IPS-15b (cell line): ENCODE results near the gene APCDD1L.

Experiments
- H3K27me3 ChIP-seq: one replicate; pipeline ENCODE4 v1.6.1; 2013; ENCODE audit warnings: low read length; ENCODE audit not compliant: control insufficient read depth, insufficient read depth
- H3K36me3 ChIP-seq: one replicate; pipeline ENCODE4 v1.6.1; 2013; ENCODE audit warnings: low read length; ENCODE audit not compliant: control insufficient read depth, insufficient read depth
- H3K4me1 ChIP-seq: one replicate; pipeline ENCODE4 v1.6.1; 2013; ENCODE audit warnings: mild to moderate bottlenecking, low read length; ENCODE audit not compliant: control insufficient read depth, insufficient read depth
- H3K4me3 ChIP-seq: one replicate; pipeline ENCODE4 v1.5.1; 2013; ENCODE audit warnings: low read depth, low read length
- H3K9ac ChIP-seq: one replicate; pipeline ENCODE4 v1.6.1; 2013; ENCODE audit warnings: low read depth, mild to moderate bottlenecking, low read length
- H3K9me3 ChIP-seq: one replicate; pipeline ENCODE4 v1.6.1; 2013; ENCODE audit warnings: mild to moderate bottlenecking, low read length; ENCODE audit not compliant: control insufficient read depth, insufficient read depth

The APCDD1L gene

DNA sequence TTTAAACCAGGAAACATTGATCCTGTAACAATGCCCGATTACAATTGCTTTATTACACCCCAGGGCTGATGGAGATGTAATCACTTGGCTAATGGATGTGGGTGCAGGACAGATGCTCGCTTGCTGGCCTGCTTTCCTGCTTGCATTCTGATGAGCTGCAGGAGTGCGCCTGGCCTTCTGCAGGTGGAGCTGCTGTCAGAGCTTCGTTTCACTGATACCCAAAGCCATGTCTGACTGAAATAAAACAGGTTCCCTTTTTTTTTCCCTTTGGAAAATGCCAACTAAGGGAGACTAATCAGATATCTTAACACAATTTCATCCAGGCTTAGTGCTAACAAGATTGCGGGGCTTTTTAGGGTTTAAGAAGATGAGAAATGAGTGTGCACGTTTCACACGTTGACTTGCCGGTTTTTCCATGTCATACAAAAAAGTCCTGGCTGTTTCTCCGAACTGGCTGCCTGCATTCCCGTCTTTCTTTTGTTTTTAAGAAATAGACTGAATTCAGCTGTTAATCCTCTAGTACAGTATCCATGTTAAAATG, 65.4 kb downstream of the APCDD1L start:
- no peaks in the 10 kb centered on the region for H3K27me3 ChIP-seq
- no peaks in the 10 kb centered on the region for H3K9me3 ChIP-seq
- H3K4me1 ChIP-seq: peaks cover 14% of the 10 kb centered on the region
- no peak overlapping the region for H3K4me3 ChIP-seq
- no peaks in the 10 kb centered on the region for H3K36me3 ChIP-seq
- H3K9ac ChIP-seq: no peak overlapping the region

DNA sequence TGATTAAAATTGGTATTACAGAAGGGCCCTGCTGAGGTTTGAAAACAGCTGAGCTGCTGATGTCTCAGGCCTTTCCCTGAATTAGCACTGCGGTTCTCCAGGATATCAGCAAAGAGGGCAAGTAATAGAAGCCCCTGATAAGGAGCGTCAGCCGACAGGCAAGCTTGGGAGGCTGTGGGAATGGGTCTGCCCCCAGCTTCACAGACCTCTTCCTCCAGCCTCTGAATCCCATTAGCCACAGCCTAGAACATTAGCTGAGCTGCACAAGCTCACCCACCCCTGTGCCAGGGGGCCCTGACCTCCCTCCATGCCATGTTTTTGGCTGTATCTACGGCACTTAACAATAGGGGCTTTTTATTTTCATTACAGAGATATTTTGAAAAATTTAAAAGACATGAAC, 66.2 kb downstream of the APCDD1L start:
- Histone ChIP-seq H3K27me3 (no peaks in the 10 kb centered on the region), H3K9ac (no peak overlapping the region), H3K4me3 (no peak overlapping the region), H3K4me1 (peaks cover 14% of the 10 kb centered on the region), H3K9me3 (no peaks in the 10 kb centered on the region), H3K36me3 (peaks cover 2% of the 10 kb centered on the region)

DNA sequence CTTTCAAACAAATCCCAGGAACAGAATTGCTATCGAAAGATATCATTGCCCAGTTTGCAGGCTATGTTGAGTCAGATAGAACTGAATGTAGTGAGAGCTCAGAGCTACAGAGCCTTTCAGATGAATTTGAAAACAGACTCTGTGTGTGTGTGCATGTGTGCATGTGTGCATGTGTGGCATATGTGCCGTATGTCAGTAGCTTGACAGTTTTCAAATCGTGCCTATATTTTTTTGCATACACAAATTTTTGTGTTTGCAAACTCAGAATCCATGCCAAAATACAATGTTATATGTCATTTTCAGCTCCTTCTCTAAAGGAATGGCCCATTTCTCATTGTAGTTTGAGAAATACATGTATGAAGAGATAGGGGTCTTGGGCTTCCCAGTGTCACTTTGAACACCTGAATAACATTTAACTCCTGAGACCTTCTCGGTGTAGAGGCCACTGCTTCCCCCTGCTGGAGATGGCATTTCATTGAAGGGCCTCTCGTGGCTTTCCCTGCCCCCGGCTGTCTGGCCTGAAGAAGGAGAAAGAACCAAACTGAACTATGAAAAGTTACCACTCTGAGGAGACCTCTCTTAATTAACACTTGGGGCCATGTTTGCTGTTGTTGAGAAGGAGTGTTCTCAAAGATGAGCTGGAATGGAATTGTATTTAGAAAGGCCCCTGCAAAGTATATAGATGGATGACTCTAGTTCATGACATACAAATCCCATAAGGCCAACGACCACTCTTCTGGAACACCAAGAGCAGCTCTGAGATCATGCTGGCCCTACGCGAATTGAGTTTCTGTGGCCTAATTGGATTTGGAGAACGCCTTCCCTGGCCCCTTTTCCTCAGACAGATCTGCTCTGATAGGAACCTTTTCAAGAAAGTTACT, 67.4 kb downstream of the APCDD1L start:
- H3K9ac ChIP-seq: no peak overlapping the region
- peaks cover 6% of the 10 kb centered on the region for H3K36me3 ChIP-seq
- peaks cover 14% of the 10 kb centered on the region for H3K4me1 ChIP-seq
- H3K27me3 ChIP-seq: no peaks in the 10 kb centered on the region
- no peak overlapping the region for H3K4me3 ChIP-seq
- H3K9me3 ChIP-seq: no peaks in the 10 kb centered on the region

DNA sequence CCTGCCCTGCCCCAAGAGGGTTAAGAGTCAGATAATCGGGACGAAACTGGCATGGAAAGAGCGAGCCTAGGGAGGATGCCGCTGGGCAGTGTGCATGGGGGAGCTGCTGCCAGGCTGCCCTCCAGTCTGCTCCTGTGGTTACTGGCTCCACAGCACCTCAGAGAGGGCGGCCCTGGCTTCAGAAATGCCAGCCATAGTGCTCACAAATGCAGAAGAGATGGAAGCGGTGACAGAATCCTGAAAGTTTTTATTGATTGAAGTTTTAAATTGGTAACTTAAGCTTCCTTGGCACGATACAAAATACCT, 68.3 kb downstream of the APCDD1L start:
- peaks cover 6% of the 10 kb centered on the region for H3K36me3 ChIP-seq
- H3K27me3 ChIP-seq: no peaks in the 10 kb centered on the region
- no peak overlapping the region for H3K9ac ChIP-seq
- no peaks in the 10 kb centered on the region for H3K9me3 ChIP-seq
- no peak overlapping the region for H3K4me3 ChIP-seq
- peaks cover 9% of the 10 kb centered on the region for H3K4me1 ChIP-seq

DNA sequence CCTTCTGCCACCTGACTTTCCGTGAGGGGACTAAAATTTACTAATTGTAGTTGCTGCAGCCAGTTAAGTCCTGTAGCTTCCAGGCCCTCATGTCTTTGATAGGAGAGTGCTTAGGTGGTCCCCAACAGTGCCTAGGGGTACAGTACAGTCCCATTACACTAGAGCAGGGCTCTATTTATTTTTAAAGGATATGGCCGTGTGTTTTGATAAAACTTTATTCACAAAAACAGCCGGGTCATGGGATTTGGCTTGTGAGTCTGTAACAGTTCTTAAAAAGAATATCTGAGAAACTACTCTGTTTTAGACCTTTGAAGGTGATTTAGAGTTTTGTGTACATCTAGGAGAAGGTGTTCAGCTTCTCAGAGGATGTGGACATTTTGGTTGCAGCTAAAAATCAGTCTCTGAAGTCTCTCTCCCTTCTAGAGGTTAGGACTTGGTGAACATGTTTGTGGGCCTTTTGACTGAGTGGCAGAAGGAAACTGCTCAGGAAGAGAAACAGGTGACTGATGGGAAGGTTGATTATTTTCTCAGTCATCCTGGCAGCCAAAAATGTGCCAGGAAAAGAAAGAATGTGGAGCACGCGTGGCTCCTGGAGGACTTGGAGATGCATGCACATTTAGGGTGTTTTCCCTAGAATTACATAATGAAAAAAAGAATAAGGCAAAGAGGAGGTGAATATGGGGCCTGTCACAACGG, 68.8 kb downstream of the APCDD1L start:
- Histone ChIP-seq H3K4me1 (peaks cover 13% of the 10 kb centered on the region), H3K9me3 (no peaks in the 10 kb centered on the region), H3K27me3 (no peaks in the 10 kb centered on the region), H3K9ac (no peak overlapping the region), H3K4me3 (no peak overlapping the region), H3K36me3 (peaks cover 6% of the 10 kb centered on the region)

DNA sequence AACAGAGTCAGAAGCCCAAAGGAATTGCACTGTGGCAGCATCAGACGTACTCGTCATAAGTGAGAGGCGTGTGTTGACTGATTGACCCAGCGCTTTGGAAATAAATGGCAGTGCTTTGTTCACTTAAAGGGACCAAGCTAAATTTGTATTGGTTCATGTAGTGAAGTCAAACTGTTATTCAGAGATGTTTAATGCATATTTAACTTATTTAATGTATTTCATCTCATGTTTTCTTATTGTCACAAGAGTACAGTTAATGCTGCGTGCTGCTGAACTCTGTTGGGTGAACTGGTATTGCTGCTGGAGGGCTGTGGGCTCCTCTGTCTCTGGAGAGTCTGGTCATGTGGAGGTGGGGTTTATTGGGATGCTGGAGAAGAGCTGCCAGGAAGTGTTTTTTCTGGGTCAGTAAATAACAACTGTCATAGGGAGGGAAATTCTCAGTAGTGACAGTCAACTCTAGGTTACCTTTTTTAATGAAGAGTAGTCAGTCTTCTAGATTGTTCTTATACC, 70.4 kb downstream of the APCDD1L start:
- peaks cover 6% of the 10 kb centered on the region for H3K36me3 ChIP-seq
- H3K4me3 ChIP-seq: no peak overlapping the region
- H3K9me3 ChIP-seq: no peaks in the 10 kb centered on the region
- H3K9ac ChIP-seq: no peak overlapping the region
- no peaks in the 10 kb centered on the region for H3K27me3 ChIP-seq
- H3K4me1 ChIP-seq: peaks cover 11% of the 10 kb centered on the region

DNA sequence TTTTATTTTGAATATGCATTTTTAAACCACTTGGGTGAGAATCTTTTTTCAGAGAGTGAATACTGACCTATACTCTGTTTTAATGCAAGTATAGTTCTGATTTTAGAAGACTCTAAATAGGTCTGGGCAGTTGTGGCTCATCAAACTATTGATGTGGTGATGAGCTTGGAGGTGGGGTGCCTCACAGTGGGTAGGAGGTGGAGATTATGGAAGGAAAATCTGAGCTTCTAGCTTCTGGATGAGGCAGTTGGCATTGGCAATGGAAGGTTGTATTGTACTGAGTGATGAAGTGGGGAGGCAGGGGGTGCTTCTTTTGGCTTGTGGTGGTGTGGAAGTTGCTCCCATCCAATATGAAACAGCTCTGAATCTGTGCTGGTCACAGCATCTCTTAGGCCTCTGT, 73.5 kb downstream of the APCDD1L start:
- no peaks in the 10 kb centered on the region for H3K27me3 ChIP-seq
- no peak overlapping the region for H3K9ac ChIP-seq
- H3K9me3 ChIP-seq: no peaks in the 10 kb centered on the region
- H3K36me3 ChIP-seq: peaks cover 6% of the 10 kb centered on the region
- peaks cover 16% of the 10 kb centered on the region for H3K4me1 ChIP-seq
- no peak overlapping the region for H3K4me3 ChIP-seq

DNA sequence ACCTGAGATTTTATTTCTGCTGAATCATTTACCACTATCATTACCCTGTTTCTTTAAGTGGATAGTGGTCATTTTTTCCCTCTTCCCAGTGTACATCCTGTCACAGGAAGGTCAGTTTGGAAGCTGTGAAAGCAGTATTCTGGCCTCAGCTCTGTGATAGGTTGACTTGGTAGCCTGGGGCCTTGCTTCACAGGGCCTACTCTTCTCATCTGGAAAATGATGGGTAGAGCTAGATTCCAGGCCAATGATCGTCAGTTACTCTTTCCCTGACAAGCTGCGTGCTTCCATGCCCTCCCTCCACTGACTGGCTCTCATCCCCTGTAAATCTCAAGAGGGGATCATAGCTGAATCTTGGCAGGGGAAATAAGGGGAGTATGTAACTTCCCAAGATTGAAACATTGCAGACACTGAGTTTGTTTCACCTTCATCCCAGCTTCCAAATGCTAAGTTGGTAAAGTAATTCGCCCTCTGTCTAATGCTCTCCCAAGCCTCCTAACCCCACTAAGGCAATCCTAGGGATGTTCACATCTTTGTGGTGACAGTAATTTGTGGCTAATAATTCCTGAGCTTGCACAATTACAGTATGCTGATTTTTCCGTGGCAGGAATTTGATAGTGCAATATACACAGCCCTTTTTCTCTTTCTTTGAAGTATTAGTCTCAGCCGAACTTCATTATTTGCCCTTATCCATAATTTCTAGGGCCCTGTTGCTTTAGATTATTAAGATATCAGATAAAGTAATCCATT, 75.0 kb downstream of the APCDD1L start:
- peaks cover 22% of the 10 kb centered on the region for H3K4me1 ChIP-seq
- no peak overlapping the region for H3K9ac ChIP-seq
- H3K36me3 ChIP-seq: peaks cover 6% of the 10 kb centered on the region

DNA sequence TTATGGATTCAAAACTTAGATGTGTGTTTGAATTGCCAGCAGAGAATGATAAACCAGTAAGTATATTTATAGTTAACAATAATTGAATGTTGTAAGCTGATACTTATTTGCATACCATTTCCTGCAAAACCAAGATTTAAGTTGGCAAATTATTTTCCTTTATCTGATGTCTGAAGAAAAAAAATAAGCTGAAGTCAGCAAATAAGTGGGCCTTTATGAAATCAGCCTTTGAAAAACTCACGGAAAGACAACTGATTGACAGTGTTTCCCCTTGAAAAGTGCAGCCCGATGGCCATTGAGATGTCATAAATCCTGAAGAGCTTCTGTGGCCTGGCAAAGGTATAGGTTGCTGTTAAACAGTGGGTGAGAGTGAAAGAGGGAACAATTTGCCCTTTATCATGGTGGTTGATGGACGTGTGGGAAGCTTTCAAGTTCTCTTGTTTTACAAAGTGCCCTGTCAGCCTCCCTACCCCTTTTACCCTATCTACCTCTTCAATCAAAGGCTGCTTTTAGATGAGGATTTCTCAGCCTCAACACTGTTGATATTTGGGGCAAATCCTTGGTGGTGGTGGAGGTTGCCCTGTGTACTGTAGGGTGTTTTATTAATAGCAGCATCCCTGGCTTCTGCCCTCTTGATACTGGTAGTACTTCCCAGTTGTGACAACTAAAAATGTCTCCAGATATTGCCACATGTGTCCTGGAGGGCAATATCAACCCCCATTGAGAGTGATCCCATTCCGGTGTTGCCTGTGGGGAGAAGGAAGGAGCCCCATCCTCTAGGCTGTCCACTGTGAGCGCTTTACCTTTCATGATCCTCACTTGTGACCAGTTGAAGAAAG, 76.0 kb downstream of the APCDD1L start:
- Histone ChIP-seq H3K4me1 (peaks cover 24% of the 10 kb centered on the region), H3K36me3 (peaks cover 6% of the 10 kb centered on the region), H3K9ac (no peak overlapping the region), H3K9me3 (no peaks in the 10 kb centered on the region), H3K4me3 (no peak overlapping the region), H3K27me3 (no peaks in the 10 kb centered on the region)

More for the DNA sequence above, 75.0 kb downstream of the APCDD1L start:
- Histone ChIP-seq H3K27me3 (no peaks in the 10 kb centered on the region), H3K9me3 (no peaks in the 10 kb centered on the region), H3K4me3 (no peak overlapping the region)

DNA sequence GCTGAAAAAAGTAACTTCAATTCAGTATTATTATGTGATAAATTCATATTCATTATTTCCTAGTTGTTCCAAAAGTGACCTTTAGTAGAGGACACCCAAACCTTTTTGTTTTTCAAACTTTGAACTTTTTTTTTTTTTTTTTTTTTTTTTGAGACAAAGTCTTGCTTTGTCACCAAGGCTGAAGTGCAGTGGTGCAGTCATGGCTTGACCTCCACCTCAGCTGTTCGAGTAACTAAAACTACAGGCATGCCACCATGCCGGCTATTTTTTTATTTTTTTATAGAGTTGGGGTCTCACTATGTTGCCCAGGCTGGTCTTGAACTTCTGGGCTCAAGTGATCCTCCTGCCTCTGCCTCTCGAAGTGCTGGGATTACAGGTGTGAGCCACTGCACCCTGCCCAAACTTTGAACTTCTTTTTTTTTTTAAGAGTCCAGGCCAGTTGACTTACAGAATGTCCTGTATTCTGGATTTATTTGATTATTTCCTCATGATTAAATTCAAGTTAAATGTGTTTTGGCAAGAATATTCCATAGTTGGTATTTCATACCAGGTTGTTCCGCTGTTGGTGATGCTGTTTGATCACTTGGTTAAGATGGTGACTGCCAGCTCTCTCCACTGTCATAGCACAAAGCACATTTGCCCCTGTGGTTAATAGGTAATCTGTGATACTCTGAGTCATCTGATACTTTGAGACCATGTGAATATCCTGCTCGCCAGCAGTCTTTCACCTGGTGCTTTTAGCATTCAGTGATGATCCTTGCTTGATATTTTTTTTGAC, 78.1 kb downstream of the APCDD1L start:
- Histone ChIP-seq H3K9ac (no peak overlapping the region), H3K4me1 (peaks cover 30% of the 10 kb centered on the region), H3K4me3 (no peak overlapping the region), H3K27me3 (no peaks in the 10 kb centered on the region), H3K36me3 (no peaks in the 10 kb centered on the region), H3K9me3 (no peaks in the 10 kb centered on the region)
